Left cardiac atrium (tissue), 4 donors: Measurements from ENCODE around the gene SPRYD7. TPM values are rescaled to one million over a fixed set of nuclear protein-coding genes. Genes with fewer than 3 reads are reported as not detected.
A peak's percentile ranks its signal among the peaks of the same experiment; 100 is the strongest.
"Not testable (repeated sequence)": the region's sequence is repeated elsewhere in the genome, so short reads cannot be mapped to it uniquely, and the experiment has no call there.

ENCODE experiments used
- ATAC-seq, 2 donors: fragments of 200-7000 bp; cut with Tn5 transposase; one replicate each; pipeline ENCODE4 v1.9.1; 2020; ENCODE audit warnings: mild to moderate bottlenecking in 2 of 2, moderate library complexity in 2 of 2
- DNase-seq: peaks from one replicate; pipeline ENCODE4 v3.0.0-alpha.2; 2020
- intact Hi-C, 2 donors: fragments of 100-400 bp; cut with DNase I; formaldehyde crosslinking; loops; one replicate each; pipeline versions ENCODE4 v1.14.1 to v1.15.1; 2022 to 2023
- total RNA-seq, 2 donors: library from RNA; stranded (reverse); fragmentation: NEBNext Ultra II Directional; extraction: Animal tissue kit (Norgen Biotek cat#: 25700); gene quantifications; one replicate each; pipeline ENCODE4 v1.2.1, GENCODE V29; 2021
- donor health status: DM: no; HTN: yes; CAD: no.
- donor health status: DM: no; HTN: yes; CAD: no; lungs with severe emphysema.
- donor health status: DM: yes; HTN: yes; CAD: no.
- donor health status: Dilated cardiomyopathy.

Gene SPRYD7
- total RNA-seq, 2 donors from 2014 or later, result 8.6 to 11.7 TPM

- intact Hi-C loops, result no loop called here
- peak in 1 of 2 donors; percentile 2 for ATAC-seq
Observed at GRCh38 chr13:49936968-49937273, 781 bp upstream of the SPRYD7 start.

GRCh38 chr13:49935171-49936074 is 717 bp downstream of the SPRYD7 start:
- peak; percentile 51 for DNase-seq
- ATAC-seq, result peak; percentile 20 to 46
- intact Hi-C loops, result no loop called here

More at GRCh38 chr13:49936968-49937273, 781 bp upstream of the SPRYD7 start:
- no peak for DNase-seq

GRCh38 chr13:49933511-49933910 is 2.6 kb downstream of the SPRYD7 start:
- DNase-seq (no peak), ATAC-seq (no peak)
- intact Hi-C loops, result no loop called here

GRCh38 chr13:49932868-49933267 is 3.3 kb downstream of the SPRYD7 start:
- intact Hi-C loops, result no loop called here
- DNase-seq, result no peak
- ATAC-seq, result no peak

- ATAC-seq (no peak), DNase-seq (no peak)
- intact Hi-C loops, result no loop called here
Observed at GRCh38 chr13:49932066-49932465, 4.1 kb downstream of the SPRYD7 start.

- intact Hi-C loops, result no loop called here
- DNase-seq, result no peak
- ATAC-seq, result no peak
Observed at GRCh38 chr13:49927755-49928154, 8.4 kb downstream of the SPRYD7 start.

- DNase-seq (no peak), ATAC-seq (no peak)
- intact Hi-C loops, result no loop called here
Observed at GRCh38 chr13:49925881-49926418, 10.2 kb downstream of the SPRYD7 start.

GRCh38 chr13:49922301-49922700 is 13.8 kb downstream of the SPRYD7 start:
- intact Hi-C loops, result no loop called here
- DNase-seq (no peak), ATAC-seq (no peak)

GRCh38 chr13:49920969-49921368 is 15.2 kb downstream of the SPRYD7 start:
- intact Hi-C loops, ATAC-seq, DNase-seq: not testable (repeated sequence)

- ATAC-seq, DNase-seq, intact Hi-C loops: not testable (repeated sequence)
Observed at GRCh38 chr13:49918106-49918505, 18.0 kb downstream of the SPRYD7 start.

- intact Hi-C loops, result no loop called here
- DNase-seq (no peak), ATAC-seq (no peak)
Observed at GRCh38 chr13:49914947-49915346, 21.2 kb downstream of the SPRYD7 start.

- ATAC-seq (no peak), DNase-seq (no peak)
- intact Hi-C loops, result no loop called here
Observed at GRCh38 chr13:49908637-49909036, 27.5 kb downstream of the SPRYD7 start.

GRCh38 chr13:49904729-49905456 is 31.2 kb downstream of the SPRYD7 start:
- intact Hi-C loops, result no loop called here
- ATAC-seq, result no peak
- DNase-seq, result no peak

GRCh38 chr13:49898792-49899191 is 37.3 kb downstream of the SPRYD7 start:
- intact Hi-C loops, result no loop called here
- ATAC-seq, result no peak

GRCh38 chr13:49897713-49898112 is 38.4 kb downstream of the SPRYD7 start:
- DNase-seq (no peak), ATAC-seq (no peak)
- intact Hi-C loops, result no loop called here

More at GRCh38 chr13:49898792-49899191, 37.3 kb downstream of the SPRYD7 start:
- no peak for DNase-seq

- DNase-seq (no peak), ATAC-seq (no peak)
- intact Hi-C loops, result no loop called here
Observed at GRCh38 chr13:49895826-49896225, 40.3 kb downstream of the SPRYD7 start.

GRCh38 chr13:49893591-49893990 is 42.5 kb downstream of the SPRYD7 start:
- intact Hi-C loops, result no loop called here
- ATAC-seq (no peak), DNase-seq (no peak)

GRCh38 chr13:49890376-49890775 is 45.8 kb downstream of the SPRYD7 start:
- ATAC-seq, result no peak
- no peak for DNase-seq
- intact Hi-C loops, result no loop called here

- intact Hi-C loops, result no loop called here
- no peak for ATAC-seq
- DNase-seq, result no peak
Observed at GRCh38 chr13:49878682-49879081, 57.5 kb downstream of the SPRYD7 start.

- ATAC-seq (no peak), DNase-seq (no peak)
- intact Hi-C loops, result no loop called here
Observed at GRCh38 chr13:49877629-49878218, 58.4 kb downstream of the SPRYD7 start.
